ENCODE measurements around the gene DACH1.

GRCh38 chr13:71681901-71682613, 184.9 kb downstream of the DACH1 start:
- TF ChIP-seq, protein P1, sequence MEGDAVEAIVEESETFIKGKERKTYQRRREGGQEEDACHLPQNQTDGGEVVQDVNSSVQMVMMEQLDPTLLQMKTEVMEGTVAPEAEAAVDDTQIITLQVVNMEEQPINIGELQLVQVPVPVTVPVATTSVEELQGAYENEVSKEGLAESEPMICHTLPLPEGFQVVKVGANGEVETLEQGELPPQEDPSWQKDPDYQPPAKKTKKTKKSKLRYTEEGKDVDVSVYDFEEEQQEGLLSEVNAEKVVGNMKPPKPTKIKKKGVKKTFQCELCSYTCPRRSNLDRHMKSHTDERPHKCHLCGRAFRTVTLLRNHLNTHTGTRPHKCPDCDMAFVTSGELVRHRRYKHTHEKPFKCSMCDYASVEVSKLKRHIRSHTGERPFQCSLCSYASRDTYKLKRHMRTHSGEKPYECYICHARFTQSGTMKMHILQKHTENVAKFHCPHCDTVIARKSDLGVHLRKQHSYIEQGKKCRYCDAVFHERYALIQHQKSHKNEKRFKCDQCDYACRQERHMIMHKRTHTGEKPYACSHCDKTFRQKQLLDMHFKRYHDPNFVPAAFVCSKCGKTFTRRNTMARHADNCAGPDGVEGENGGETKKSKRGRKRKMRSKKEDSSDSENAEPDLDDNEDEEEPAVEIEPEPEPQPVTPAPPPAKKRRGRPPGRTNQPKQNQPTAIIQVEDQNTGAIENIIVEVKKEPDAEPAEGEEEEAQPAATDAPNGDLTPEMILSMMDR (IDR thresholded peaks at IDR 0.05 in 4 of 5, conservative IDR thresholded peaks at IDR 0.05 in 1 of 5): no peak
- no peak for TF ChIP-seq POLR2A (IDR thresholded peaks at IDR 0.05)
